Tibial nerve (tissue), 4 donors: Measurements from ENCODE around the gene RBM17.

Source experiments
- CTCF ChIP-seq, 5 experiments: fragments of 200-600 bp in 3 of 5; fragments of 450-650 bp in 2 of 5; sonication (generic) in 3 of 5; IDR thresholded peaks; one replicate each; pipeline ENCODE4 v1.5.1; 2016 to 2019; ENCODE audit warnings: antibody characterized with exemption in 5 of 5, mild to moderate bottlenecking in 3 of 5, moderate library complexity in 2 of 5
- EP300 ChIP-seq, 2 donors: sonication (generic); formaldehyde crosslinking; IDR thresholded peaks; one replicate each; pipeline ENCODE4 v1.6.1; 2017; ENCODE audit warnings: antibody characterized with exemption in 2 of 2, mild to moderate bottlenecking in 1 of 2
- POLR2A ChIP-seq, 2 donors: fragments of 450-650 bp; IDR thresholded peaks; one replicate each; pipeline ENCODE4 v1.6.1; 2017; ENCODE audit warnings: antibody characterized with exemption in 2 of 2, mild to moderate bottlenecking in 2 of 2, moderate library complexity in 2 of 2

GRCh38 chr10:6115824-6116350 is 27.1 kb downstream of the RBM17 start:
- TF ChIP-seq CTCF (IDR thresholded peaks at IDR 0.05) (no peak), POLR2A (IDR thresholded peaks at IDR 0.05) (no peak), EP300 (IDR thresholded peaks at IDR 0.05) (no peak)
